ENCODE results near the gene HYLS1.
A peak's percentile ranks its signal among the peaks of the same experiment; 100 is the strongest.
"Not testable (repeated sequence)": the region's sequence is repeated elsewhere in the genome, so short reads cannot be mapped to it uniquely, and the experiment has no call there.

The HYLS1 gene

DNA sequence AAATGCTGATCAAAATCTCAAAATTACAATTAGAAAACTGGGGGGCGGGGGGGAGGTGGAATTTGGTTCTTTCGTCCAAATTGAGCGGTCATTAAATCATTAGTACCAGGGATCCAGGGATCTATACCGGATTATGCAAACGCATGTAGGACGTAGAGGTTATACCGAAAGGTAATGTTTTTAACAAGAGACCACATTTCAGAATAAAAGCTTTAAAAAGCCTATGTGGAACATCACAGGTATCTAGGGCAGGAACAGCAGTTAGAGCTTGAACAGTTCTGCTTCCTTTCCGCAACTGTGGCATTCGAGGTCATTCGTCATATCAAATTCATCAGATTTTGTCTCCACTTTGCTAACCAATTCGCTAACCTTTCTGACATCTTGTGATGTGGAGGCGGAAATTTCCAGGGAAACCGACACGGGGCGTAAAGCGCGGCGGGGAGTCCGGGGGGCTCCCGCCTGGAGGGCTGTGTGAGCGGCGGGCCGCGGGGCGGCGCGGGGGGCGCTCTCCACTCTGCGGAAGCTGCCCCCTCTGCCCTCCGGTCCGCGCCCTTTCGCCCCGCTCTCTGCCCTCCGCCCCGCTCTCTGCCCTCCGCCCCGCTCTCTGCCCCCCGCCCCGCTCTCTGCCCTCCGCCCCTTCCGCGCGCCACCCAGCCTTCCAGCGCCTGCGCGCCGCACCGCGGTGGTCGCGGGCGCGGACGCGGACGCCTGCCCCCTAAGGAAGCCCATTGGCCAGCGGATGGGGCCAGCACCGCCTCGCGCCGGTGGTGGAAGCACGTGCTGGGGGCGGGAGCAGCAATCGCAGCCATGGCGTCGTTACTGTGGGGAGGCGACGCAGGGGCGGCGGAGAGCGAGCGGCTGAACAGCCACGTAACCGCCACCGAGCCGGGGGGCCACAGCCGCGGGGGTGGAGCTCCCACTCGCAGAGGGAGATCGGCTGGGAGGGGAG lies 16.5 kb downstream of the HYLS1 start, which contains the start of gene DDX25:
DDX25 (plus strand) TSS at position 798 of the 949 bp plus-strand sequence; CDS start at position 808, 10 bp downstream.
- no peak for DNase-seq (ENCODE audit: low read depth, low spot score)

DNA sequence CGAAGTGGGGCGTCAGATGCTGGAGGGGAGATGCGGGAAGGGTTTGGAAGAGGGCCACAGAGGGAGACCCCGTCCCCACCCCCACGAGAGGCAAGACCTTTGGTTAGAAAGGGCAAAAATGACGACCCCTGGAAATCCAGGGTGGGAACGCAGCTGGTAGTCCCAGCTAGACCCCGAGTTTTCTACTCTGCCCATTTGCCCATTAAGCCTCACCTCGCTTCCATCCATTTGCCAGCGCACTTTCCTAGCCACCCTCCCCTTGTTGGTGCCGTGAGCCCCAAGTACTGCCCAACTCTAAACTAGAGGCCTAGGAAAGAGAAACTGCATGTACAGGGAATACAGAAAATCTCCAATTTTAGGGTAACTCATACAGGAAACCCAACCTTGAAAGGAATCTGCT lies 17.2 kb downstream of the HYLS1 start:
- no peak for DNase-seq (ENCODE audit: low read depth, low spot score)

DNA sequence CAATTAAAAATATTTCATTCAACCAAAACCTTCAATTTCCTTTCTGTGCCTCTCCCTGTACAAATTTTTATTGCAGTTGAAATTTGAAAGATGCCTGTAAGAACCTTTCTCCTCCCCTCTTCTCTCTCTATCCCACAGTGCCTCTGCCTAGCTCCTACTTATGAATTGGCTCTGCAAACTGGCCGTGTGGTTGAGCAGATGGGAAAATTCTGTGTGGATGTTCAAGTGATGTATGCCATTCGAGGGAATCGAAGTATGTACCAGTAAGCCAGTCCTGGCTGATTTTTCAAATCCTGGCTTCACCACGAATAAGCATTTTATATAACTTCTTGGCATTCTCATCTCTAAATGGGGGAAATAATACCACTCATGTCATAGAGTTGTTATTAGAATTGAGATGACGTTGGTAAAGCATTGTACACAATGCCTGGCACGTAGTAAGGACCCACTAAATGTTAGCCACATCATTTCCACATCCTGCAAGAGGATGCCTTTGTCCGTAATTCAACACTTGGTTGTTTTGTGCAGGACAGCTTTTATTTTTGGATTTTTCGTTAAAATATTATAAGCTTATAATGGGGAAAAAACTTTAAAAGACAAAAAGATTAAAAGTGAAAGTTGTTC lies 22.9 kb downstream of the HYLS1 start:
- no peak for DNase-seq (ENCODE audit: low read depth, low spot score)

DNA sequence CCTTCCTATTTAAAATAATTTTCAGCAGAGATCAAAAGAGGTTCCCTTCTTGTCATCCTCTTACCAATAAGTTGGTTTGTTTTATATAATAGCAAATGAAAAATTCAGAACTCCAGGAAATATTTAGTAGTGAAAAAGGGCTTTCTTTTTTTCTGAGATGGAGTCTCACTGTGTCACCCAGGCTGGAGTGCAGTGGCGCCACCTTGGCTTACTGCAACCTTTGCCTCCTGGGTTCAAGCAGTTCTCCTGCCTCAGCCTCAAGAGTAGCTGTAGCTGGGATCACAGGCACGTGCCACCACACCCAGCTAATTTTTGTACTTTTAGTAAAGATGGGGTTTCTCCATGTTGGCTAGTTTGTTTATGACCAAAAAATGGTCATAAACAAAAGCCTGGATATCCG lies 27.1 kb downstream of the HYLS1 start:
- DNase-seq (ENCODE audit: low read depth, low spot score) = not testable (repeated sequence)

DNA sequence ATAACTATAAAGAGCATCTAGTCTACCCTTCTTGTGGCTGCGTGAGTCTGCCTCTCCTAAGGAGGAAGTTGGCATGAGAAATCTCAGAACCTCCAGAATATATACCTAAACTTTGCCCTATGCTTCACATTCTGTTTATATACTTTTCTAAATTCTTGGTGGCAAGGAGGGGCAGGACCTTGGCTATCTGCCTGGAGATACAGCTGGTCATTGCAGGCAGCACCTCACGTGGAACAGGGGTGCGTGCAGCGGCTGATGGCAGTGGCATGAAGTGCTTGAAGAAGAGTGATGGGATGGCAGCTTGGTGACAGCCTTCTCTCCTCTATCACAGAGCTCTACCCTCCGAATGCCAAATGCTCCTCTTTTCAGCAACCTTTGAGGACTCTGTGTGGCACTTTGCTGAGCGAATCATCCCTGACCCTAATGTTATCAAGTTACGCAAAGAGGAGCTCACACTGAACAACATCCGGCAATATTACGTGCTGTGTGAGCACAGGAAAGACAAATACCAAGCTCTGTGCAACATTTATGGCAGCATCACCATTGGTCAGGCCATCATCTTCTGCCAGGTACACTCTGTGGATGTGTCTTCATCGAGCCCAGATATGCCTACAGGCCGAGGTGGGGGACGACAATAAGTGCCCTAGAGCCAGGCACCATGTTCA lies 29.3 kb downstream of the HYLS1 start:
- DNase-seq (ENCODE audit: low read depth, low spot score) = no peak

DNA sequence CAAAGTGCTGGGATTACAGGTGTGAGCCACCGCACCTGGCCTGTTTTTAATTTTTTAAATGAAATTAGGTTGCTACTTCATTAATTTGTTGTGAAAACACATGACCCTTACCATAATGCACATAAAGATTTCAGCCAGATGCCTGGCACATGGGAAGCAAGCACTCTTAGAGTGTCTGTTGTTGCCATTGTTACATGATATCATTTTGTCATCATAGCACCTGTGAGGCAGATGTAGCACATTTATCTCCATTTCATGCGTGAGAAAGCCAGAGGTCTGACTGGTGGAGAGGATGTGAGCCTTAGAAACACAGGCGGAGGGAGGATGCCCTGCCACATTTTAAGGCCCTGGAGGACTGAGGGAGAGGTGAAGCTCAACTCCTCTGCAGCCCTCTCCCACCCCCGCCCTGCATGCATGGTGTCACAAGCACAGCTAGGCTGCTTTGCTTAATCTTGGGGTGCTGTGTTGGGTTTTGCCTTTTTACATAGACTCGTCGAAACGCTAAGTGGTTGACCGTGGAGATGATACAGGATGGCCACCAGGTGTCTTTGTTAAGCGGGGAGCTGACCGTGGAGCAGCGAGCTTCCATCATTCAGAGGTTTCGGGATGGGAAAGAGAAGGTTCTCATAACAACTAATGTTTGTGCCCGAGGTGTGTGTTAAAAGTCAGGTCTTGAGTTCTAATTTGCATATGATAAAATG lies 30.8 kb downstream of the HYLS1 start:
- no peak for DNase-seq (ENCODE audit: low read depth, low spot score)

DNA sequence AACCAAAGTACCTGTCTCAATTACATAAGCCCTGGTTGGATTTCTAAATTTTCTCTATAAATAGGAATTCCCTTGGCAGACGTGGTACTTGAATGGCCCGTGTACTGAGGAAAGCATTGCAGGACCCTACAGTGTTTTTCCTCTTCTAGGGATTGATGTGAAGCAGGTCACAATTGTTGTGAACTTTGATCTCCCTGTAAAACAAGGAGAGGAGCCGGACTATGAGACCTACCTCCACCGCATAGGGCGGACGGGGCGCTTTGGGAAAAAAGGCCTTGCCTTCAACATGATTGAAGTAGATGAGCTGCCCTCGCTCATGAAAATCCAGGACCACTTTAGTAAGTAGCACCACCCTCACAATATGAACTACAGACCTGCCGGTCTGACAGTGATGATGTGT lies 33.6 kb downstream of the HYLS1 start:
- DNase-seq (ENCODE audit: low read depth, low spot score) = no peak

DNA sequence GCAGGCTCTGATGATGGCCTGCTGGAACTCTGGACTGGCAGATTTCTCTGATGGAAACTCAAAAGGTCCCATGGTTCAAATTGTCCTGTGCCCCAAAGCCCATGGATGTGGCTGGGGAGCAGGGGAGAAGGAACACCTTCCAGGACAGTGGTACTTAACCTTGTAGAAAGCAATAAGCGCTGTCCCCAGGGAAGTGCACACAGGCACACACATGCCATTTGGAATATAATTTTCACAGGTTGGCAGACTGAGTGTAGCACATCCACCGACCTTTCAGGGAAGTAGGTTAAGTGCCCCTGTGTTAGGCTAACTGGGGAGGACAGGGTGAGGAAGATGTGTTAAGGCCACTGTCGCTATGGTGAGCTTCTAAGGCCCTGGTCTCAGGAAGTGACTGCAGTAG lies 34.7 kb downstream of the HYLS1 start:
- DNase-seq (ENCODE audit: low read depth, low spot score) = no peak

DNA sequence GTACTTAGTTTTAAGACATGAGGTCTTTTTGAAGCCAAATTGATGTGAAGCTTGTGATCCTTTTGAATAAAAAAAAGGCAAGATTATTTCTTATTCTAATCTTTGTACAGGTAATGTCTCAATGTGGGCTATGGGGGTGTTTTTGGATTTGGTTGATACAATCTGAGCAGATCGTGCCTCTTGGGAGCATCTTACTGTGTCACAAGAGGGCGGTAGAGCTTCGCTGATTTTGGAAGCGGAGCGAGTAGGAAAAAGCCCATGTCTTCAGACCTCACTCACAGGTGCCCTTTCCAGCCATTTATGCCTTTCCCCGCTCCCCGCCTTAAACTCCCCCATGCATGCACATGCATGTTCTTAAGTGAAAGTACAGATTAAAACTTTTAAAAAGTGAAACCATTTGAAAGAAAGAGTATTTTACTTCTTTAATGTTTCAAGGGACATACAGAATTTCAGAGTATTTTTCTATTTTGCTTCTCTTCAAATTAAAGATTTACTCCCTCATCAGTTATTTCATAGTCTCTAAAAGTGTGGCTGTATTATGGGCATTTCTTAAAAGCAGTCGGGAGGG lies 35.6 kb downstream of the HYLS1 start:
- DNase-seq (ENCODE audit: low read depth, low spot score) = peak; percentile 21

DNA sequence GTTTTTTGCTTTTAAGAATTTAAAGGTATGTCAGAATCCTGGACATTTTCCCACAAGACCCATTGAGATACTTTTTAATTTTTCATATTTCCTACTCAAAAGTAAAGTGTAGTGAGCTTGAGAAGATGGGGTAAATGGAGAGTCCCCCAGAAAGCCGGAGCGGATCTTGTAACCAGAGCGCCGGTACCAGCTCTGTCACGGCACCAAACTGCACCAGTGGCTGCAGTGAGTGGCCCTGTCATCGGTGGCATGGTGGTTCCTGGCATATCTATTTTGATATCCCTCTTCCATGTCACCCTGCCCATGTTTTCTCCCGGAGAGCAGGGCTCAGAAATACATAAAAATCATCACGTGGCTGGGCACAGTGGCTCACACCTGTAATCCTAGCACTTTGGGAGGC lies 36.2 kb downstream of the HYLS1 start:
- DNase-seq (ENCODE audit: low read depth, low spot score) = no peak

DNA sequence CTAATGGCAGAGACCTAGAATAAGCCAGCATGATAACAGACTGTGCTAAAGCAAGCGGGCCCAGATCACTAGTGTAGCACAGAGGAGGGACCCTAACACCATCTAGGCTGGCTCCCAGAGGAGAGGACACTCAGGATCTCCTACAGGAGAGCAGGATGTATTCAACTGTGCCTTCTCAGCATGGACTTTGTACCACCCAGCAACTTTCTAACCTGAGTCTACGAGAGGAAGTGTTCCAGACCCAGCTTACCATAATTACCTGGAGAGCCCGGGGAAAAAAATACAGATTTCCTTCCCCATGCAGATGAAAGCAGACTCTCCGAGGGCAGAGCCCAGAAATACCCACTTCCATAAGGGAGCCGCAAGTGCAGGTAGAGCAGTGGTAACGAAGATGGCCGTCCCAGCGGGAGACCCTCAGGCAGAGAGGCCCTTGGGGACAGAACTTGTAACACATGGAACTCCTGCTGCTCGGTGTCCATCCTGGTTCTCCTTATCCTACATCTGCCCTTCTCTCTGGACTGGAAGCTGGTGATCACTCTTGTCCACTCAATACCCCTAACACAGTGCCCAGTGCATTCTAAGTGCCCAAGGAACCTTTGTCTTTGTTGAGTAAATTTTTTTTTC lies 37.0 kb downstream of the HYLS1 start:
- DNase-seq (ENCODE audit: low read depth, low spot score) = no peak

DNA sequence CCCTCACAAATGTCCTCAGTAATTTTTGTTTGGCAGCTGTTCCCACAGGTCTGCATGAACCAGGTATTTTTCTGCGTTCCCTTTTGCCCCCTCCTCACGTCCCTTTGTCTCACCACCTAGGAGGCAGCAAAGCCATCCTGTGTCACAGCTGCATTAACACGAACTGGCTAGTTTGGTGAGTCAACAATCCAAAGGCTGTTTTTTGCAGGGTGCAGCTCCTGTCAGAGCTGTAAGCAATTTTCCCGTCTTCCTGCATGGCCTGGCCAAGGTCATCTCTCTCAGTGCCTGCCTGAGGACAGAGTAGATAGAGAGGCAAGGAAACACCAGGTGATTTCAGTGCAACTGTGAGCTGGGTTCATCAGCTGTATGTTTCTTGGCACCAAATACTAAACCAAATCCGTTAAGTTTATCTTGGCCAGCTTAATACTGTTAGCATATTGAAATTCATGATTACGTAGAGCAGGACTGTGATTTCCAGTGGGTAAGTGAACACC lies 37.8 kb downstream of the HYLS1 start:
- DNase-seq (ENCODE audit: low read depth, low spot score) = no peak

DNA sequence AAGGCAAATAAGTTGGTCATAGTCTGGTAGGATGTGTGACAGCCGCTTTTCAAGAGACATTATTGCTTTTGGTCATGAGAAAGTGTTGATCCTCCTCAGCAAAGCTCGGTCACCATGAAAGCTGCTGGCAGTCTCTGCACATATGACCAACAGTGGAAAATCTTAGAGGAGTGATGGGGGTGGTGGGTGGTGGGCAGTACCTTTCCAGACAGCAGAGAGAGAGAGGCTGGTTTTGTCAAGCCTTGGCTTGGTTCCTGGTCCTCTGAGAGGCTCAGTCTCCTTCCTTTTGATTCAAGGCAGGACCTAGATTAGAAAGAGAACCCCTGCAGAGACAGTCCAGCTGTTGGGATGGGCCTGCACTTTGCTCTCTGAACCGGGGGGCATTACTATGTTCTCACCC lies 38.3 kb downstream of the HYLS1 start:
- DNase-seq (ENCODE audit: low read depth, low spot score) = no peak

DNA sequence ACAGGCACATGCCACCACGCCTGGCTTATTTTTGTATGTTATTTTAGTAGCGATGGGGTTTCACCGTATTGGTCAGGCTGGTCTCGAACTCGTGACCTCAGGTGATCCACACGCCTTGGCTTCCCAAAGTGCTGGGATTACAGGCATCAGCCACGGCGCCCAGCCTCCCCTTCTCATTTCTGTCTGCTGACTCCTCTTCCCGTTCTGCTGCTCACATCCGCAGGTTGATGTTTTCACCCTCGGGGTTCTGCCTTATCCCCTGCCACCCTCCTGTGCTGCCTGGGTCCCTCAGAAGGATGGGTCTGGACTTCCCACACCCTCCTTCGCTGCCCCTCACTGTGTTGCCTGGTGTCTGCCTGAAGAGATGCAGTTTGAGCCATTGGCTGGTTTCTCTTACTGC lies 39.2 kb downstream of the HYLS1 start:
- no peak for DNase-seq (ENCODE audit: low read depth, low spot score)

DNA sequence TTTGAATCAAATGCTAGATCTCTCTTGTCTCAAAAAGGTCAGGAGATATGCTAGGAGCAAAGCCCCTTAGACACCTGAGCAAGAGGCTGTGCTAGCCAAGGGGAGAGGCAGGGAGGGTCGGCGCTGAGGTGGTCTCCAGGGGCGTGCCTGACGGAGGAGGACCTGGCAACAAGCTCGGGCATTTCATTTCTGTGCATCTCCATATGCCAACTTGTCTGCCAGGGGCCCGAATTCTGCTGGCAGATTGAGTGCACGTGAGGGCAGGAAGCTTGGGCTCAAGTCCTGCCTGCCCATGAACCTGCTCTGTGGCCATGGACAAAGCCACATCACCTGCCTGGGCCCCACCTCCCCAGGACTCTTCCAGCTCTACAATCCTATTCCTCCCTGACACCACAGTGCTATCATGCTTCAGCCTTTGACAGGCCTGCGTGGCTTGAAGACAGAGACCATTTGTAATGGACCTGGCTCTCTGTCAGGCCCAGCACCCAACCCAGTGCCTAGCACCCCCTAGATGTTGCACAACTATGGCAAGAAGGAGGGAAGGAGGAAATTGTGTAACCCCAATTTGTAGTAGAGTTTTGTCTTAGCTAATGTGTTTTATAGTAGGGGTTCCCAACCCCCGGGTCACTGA lies 42.1 kb downstream of the HYLS1 start:
- DNase-seq (ENCODE audit: low read depth, low spot score) = no peak

DNA sequence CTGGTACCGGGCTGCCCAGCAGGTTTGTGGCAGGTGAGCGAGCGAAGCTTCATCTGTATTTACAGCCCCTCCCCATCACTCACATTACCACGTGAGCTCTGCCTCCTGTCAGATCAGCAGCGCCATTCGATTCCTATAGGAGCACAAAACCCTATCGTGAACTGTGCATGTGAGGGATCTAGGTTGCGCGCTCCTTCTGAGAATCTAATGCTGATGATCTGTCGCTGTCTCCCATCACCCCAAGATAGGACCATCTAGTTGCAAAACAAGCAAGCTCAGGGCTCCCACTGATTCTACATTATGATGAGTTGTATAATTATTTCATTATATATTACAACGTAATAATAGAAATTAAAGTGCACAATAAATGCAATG lies 42.6 kb downstream of the HYLS1 start:
- DNase-seq (ENCODE audit: low read depth, low spot score) = no peak

DNA sequence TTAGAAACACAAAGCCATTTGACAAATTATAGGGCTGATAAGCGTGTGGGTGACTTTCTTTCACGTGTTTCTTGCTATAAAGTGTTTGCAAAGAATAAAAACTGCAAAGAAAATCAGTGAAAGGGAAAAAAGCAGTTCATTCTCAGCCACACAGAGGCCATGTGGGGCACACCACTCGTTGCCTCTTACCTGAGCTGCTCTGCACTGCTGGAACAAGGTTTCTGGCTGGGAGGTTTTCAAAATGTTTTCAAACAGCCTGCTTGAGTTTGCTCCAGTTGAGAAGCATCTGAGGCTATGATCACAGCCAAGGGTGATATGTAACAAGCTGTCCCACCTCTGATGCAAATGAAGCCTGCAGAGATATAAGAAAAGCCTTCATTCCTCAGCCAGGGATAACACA lies 43.6 kb downstream of the HYLS1 start:
- DNase-seq (ENCODE audit: low read depth, low spot score) = no peak

DNA sequence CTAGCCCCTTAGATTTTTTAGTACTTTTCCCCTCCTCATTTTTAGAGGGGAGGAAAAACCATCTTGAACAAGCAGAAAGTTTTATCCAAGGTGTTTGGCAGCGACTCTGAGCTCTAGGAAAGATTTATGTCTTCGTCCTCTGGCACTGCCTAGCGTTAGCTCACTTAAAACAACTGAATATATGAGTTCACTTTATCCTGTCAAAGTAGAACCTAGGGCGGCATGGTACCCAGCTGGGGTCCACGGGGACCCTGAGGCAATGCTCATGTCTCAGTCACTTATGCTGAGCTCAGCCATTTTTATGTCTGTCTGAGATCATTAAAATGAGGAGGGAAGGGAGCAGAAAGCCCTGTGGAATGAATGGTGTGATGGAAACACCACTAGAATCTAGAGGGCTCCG lies 44.2 kb downstream of the HYLS1 start:
- no peak for DNase-seq (ENCODE audit: low read depth, low spot score)

DNA sequence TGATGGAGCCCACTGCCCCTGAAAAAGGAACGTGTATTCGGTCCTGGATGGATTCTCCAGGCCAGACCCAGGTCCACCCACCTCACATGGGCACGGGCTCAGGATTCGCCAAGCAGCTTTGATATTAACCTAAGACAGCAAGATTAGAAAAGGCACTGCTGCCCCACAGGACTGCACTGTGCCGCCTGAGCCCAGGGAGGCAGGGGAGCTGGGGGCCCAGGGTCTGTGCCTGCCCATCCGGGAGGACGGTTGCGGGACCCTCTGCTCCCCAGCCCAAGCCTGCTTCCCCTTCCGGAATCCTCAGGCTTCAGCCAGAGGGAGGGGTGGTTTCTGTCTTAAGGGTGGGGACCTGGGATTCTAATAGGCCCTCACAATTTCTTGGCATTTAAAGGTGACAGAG lies 44.8 kb downstream of the HYLS1 start:
- no peak for DNase-seq (ENCODE audit: low read depth, low spot score)

DNA sequence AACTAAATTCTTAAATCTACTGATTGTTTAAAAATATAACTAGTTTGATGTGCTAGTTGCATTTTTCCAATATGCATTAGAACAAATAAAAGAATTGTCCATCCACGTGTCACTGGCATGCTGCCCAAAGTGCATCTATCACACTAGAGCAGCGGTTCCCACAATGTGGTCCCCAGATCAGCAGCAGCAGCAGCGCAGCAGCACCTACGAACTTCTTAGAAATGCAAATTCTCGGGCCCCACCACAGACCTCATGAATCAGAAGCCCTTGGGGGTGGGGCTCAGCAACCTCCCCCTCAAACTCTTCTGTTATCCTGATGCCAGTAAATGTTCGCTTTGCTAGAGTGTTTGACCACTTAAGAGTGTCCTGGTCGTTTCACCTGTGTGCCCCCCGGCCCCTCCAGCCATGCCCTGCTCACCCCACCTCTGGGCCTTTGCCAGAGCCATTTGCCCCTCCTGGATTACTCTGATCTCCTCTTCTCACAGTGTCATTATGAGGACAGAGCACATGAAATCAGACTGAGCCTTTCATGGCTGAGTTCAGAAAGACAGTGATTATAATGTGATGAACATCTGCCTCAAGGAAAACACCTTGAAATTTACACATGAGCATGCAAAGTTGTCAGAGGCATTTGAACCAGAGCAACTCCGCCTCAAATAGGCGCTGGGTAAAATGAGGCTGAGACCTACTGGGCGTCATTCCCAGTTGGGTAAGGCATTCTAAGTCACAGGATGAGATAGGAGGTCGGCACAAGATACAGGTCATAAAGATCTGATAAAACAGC lies 45.8 kb downstream of the HYLS1 start:
- no peak for DNase-seq (ENCODE audit: low read depth, low spot score)

Measured in activated CD4-positive, CD25-positive, alpha-beta regulatory T cell treated with anti-CD3 and anti-CD28 coated beads, Interleukin-2, amount 50 U/mL, for 16 hours (primary cell).